GM12865 (cell line): Measurements from ENCODE around the gene NSUN2.
"Not testable (repeated sequence)": the region's sequence is repeated elsewhere in the genome, so short reads cannot be mapped to it uniquely, and the experiment has no call there.

ENCODE experiments used
- DNase-seq: peaks from one replicate; pipeline ENCODE4 v3.0.0; 2010; ENCODE audit warnings: low read depth
- H3K4me3 ChIP-seq: 2 replicates; pipeline ENCODE4 v1.5.1; 2011; ENCODE audit warnings: mild to moderate bottlenecking, low read depth, low read length, control low read depth
- TF ChIP-seq, protein P1 (sequence below): IDR thresholded peaks from 2 replicates; pipeline ENCODE4 v1.5.1; 2011; ENCODE audit warnings: low read length, control low read depth, low read depth, inconsistent platforms; ENCODE audit not compliant: insufficient read depth; ENCODE audit errors: missing control alignments

Gene NSUN2

DNA sequence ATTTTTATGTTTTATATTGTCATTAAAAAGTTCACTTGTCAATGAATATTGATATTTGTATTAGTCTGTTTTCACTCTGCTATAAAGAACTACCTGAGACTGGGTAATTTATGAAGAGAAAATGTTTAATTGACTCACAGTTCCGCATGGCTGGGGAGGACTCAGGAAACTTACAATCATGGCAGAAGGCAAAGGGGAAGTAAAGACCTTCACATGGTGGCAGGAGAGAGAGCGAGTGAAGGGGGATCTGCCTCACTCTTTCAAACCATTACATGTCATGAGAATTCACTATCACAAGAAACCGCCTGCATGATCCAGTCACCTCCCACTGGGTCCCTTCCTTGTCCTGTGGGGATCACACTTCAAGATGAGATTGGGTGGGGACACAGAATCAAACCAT is 27.8 kb upstream of the NSUN2 start:
- peak overlapping the region; percentile 49 for H3K4me3 ChIP-seq
- peak; percentile 17 for DNase-seq
- TF ChIP-seq, protein P1, sequence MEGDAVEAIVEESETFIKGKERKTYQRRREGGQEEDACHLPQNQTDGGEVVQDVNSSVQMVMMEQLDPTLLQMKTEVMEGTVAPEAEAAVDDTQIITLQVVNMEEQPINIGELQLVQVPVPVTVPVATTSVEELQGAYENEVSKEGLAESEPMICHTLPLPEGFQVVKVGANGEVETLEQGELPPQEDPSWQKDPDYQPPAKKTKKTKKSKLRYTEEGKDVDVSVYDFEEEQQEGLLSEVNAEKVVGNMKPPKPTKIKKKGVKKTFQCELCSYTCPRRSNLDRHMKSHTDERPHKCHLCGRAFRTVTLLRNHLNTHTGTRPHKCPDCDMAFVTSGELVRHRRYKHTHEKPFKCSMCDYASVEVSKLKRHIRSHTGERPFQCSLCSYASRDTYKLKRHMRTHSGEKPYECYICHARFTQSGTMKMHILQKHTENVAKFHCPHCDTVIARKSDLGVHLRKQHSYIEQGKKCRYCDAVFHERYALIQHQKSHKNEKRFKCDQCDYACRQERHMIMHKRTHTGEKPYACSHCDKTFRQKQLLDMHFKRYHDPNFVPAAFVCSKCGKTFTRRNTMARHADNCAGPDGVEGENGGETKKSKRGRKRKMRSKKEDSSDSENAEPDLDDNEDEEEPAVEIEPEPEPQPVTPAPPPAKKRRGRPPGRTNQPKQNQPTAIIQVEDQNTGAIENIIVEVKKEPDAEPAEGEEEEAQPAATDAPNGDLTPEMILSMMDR, result no peak

DNA sequence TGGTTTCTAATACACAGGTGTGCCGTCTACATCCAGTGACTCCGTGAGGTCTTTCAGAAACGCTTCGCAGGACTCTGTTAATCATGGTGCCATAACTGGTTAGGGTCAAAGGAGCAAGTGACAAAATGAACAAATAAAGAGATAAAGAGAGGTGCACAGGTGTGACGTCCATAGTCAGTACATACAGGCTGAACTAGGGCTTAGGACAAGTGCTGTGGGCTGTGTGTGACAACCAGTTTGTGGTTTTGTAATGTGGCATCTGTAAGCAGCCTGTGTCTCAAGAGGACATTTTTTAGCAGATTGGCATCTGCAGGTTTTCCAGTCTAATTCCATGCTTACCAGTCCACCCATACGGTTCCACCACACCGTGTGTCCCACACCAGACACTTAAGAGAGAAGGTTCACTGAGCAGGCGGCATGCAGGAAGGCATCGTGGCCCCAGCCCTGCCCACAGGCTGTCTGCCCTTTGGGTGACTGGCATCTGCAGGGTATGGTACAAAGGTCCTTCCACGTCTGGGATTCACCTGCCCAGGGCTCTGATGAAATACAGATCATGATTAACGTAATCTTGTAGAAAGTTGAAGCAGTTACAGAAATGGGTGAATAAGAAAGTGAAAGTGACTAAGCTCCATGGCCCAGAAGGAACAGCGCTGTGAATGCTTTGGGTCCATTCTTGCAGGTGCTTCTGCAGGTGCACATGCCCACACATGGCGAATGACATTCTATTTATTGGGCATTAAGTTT is 27.3 kb upstream of the NSUN2 start:
- H3K4me3 ChIP-seq, result peak overlapping the region; percentile 49
- TF ChIP-seq, protein P1, result no peak
- peak; percentile 64 for DNase-seq

DNA sequence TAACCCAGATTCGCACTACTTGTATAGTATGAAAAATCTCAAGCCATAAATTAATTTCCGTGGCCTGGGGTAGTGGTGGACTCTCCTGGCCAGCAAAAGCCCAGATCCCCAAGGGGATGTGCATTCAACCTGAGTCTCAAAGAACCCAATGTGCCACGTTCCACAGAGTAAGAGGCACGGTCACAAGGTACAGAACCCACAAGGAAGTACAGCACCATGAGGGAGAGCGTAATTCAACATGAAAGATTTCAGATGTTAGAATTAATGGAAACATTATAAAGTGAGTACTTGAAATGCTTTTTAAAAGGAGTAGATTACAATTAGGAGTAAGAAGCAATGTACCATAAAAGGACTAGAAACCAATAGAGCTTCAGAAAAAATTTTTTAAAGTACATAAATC is 23.8 kb upstream of the NSUN2 start:
- TF ChIP-seq, protein P1, result no peak

DNA sequence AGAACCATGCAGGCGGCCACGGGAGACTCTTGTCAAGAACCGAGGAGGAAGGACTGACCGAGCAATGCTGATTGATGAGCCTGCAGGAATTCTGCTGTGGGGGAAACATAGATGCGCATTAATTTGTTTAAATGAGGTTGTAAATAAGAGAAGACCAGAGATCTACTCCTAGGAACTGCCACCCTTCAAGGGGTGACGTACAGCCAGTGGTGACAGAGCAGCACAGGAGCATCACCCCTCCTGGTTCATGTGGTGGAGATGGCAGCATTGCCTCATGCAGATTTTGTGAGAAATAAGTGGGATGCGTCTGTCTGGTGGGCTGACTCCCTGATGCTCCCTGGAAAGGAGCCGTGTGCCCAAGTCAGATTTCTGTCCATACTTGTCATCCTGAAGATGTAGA is 22.6 kb upstream of the NSUN2 start:
- no peak for DNase-seq
- TF ChIP-seq, protein P1, result no peak
- H3K4me3 ChIP-seq, result no peak overlapping the region

More for the DNA sequence above, 23.8 kb upstream of the NSUN2 start:
- DNase-seq, result no peak
- no peak overlapping the region for H3K4me3 ChIP-seq

DNA sequence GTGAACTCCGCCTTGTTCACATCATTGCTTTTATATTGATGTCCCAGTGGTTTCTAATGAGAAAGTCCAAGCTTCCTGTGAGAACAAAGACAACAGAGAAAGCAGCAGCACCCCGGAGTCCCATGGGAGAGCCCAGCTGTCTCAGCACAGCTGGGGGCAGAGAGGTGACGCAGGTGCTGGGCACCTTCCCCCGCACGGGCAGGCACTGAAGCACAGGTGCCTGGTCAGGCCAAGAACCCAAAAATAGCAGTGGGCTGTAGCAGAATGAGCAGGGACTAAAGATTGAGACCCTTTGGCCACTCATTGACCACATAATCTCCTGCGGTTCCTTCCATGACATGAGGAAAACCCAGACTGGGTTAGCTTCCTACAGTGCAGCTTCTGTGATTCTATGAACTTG is 19.2 kb upstream of the NSUN2 start:
- no peak overlapping the region for H3K4me3 ChIP-seq
- peak; percentile 71 for DNase-seq
- TF ChIP-seq, protein P1, result no peak

DNA sequence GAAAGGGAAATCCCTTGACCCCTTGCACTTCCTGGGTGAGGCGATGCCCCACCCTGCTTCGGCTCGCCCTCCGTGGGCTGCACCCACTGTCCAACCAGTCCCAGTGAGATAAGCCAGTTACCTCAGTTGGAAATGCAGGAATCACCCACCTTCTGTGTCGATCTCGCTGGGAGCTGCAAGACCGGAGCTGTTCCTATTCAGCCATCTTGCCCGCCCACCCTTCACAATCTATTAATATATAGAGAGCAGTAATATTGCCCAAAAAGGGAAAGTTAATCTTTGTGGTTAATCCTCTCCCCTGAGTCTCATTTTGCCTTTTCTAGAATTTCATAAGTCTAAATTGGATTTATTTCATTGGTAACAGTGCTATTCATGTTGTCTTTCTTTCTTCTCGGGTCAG is 16.8 kb upstream of the NSUN2 start:
- TF ChIP-seq, protein P1, result no peak
- H3K4me3 ChIP-seq, result no peak overlapping the region
- DNase-seq, result no peak

DNA sequence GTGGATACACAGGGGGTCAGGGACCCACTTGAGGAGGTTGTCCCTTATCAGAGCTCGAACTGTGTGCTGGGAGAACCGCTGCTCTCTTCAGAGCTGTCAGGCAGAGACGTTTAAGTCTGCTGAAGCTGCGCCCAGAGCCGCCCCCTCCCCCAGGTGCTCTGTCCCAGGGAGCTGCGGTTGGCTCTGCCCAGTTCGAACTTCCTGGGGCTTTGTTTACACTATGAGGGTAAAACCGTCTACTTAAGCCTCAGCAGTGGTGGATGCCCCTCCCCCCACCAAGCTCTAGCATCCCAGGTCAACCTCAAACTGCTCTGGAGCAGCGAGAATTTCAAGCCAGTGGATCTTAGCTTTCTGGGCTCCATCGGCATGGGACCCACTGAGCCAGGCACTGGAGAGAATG is 16.3 kb upstream of the NSUN2 start:
- no peak for DNase-seq
- H3K4me3 ChIP-seq, result no peak overlapping the region
- TF ChIP-seq, protein P1, result no peak

DNA sequence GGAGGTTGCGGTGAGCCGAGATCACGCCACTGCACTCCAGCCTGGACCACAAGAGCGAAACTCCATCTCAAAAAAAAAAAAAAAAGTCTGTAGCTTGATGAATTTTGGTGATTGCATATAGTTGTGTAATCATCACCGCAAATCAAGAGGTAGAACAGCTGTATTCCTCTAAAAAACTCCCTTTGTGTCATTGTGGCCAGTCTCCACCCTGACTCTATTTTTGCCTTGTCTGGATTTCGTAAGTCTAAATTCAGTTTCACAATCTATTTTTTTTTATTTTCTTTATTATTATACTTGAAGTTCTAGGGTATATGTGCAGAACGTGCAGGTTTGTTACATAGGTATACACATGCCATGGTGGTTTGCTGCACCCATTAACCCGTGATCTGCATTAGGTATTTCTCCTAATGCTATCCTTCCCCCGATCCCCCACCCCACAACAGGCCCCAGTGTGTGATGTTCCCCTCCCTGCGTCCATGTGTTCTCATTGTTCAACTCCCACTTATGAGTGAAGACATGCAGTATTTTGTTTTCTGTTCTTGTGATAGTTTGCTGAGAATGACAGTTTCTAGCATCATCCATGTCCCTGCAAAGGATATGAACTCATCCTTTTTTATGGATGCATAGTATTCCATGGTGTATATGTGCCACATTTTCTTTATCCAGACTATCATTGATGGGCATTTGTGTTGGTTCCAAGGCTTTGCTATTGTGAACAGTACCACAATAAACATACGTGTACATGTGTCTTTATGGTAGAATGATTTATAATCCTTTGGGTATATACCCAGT is 12.9 kb upstream of the NSUN2 start:
- not testable (repeated sequence) for H3K4me3 ChIP-seq, DNase-seq
